ENCODE data around the gene HLA-A.

GRCh38 chr6:29964518-29964886, 22.2 kb downstream of the HLA-A start:
- TF ChIP-seq CTCF (IDR thresholded peaks at IDR 0.05) (no peak), POLR2A (IDR thresholded peaks at IDR 0.05) (no peak)

All from sigmoid colon (tissue), 3 donors.